OCI-LY1 (cell line): ENCODE measurements around the gene PITPNM3.

Experiments used
- EZH2 ChIP-seq: fragments of 200-600 bp; sonication (generic), shearing (Covaris generic); IDR thresholded peaks from 2 replicates; pipeline ENCODE4 v1.8.0; 2017; ENCODE audit warnings: borderline replicate concordance, mixed run types, mild to moderate bottlenecking, antibody characterized with exemption, low read length, moderate library complexity, mixed read lengths
- TF ChIP-seq, protein P1 (sequence below): fragments of 200-600 bp; sonication (generic), shearing (Covaris generic); IDR thresholded peaks from 2 replicates; pipeline ENCODE4 v1.5.1; 2017; ENCODE audit warnings: mild to moderate bottlenecking, antibody characterized with exemption, low read length, moderate library complexity, mixed read lengths

DNA sequence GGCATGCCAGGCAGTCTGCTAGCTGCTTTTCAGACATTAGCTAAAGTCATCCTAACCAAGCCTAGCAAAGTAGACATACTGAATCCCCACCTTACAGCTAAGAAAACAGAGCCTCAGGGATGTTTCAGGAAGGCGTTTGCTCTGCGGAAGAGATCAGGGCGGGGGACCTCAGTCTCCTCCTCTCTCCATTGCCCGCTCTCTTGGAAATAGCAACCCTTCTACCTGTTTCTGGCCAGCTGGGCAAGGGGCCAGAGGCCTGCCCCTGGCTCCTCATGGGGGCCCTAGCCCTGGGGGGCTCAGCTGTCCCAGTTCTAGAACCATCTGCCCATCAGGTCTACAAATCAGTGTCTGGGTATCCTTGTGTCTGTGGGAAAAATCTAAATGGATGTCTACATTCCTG is 14.5 kb downstream of the PITPNM3 start:
- TF ChIP-seq, protein P1, sequence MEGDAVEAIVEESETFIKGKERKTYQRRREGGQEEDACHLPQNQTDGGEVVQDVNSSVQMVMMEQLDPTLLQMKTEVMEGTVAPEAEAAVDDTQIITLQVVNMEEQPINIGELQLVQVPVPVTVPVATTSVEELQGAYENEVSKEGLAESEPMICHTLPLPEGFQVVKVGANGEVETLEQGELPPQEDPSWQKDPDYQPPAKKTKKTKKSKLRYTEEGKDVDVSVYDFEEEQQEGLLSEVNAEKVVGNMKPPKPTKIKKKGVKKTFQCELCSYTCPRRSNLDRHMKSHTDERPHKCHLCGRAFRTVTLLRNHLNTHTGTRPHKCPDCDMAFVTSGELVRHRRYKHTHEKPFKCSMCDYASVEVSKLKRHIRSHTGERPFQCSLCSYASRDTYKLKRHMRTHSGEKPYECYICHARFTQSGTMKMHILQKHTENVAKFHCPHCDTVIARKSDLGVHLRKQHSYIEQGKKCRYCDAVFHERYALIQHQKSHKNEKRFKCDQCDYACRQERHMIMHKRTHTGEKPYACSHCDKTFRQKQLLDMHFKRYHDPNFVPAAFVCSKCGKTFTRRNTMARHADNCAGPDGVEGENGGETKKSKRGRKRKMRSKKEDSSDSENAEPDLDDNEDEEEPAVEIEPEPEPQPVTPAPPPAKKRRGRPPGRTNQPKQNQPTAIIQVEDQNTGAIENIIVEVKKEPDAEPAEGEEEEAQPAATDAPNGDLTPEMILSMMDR = no peak
- TF ChIP-seq EZH2 = no peak
